DMS79 treated with DMSO at 0.1 percent for 48 hours (cell line): ENCODE results near the gene NFATC3.
A peak's percentile ranks its signal among the peaks of the same experiment; 100 is the strongest.
"Not testable (repeated sequence)": the region's sequence is repeated elsewhere in the genome, so short reads cannot be mapped to it uniquely, and the experiment has no call there.

ENCODE experiments used
- DNase-seq: peaks from one replicate; lab custom pipeline; 2025; lab: John Stamatoyannopoulos, UW

NFATC3 gene

GRCh38 chr16:68118954-68119353 is 33.8 kb downstream of the NFATC3 start:
- not testable (repeated sequence) for DNase-seq

- DNase-seq, result not testable (repeated sequence)
Observed at GRCh38 chr16:68120496-68120895, 35.3 kb downstream of the NFATC3 start.

GRCh38 chr16:68126395-68126794 is 41.2 kb downstream of the NFATC3 start:
- no peak for DNase-seq

GRCh38 chr16:68128577-68129305 is 43.6 kb downstream of the NFATC3 start:
- peak; percentile 52 for DNase-seq

GRCh38 chr16:68130520-68130919 is 45.4 kb downstream of the NFATC3 start:
- DNase-seq, result no peak

- DNase-seq, result no peak
Observed at GRCh38 chr16:68131813-68132706, 46.9 kb downstream of the NFATC3 start.

- DNase-seq, result not testable (repeated sequence)
Observed at GRCh38 chr16:68133000-68133399, 47.8 kb downstream of the NFATC3 start.

GRCh38 chr16:68134644-68135043 is 49.5 kb downstream of the NFATC3 start:
- no peak for DNase-seq

GRCh38 chr16:68136515-68136914 is 51.3 kb downstream of the NFATC3 start:
- no peak for DNase-seq

- DNase-seq, result no peak
Observed at GRCh38 chr16:68144008-68144407, 58.8 kb downstream of the NFATC3 start.

- DNase-seq, result no peak
Observed at GRCh38 chr16:68146585-68146984, 61.4 kb downstream of the NFATC3 start.

- DNase-seq, result no peak
Observed at GRCh38 chr16:68147444-68147843, 62.3 kb downstream of the NFATC3 start.

GRCh38 chr16:68149596-68149995 is 64.4 kb downstream of the NFATC3 start:
- no peak for DNase-seq

GRCh38 chr16:68155425-68155824 is 70.3 kb downstream of the NFATC3 start:
- peak; percentile 50 for DNase-seq

- no peak for DNase-seq
Observed at GRCh38 chr16:68162413-68162812, 77.2 kb downstream of the NFATC3 start.

GRCh38 chr16:68163275-68163674 is 78.1 kb downstream of the NFATC3 start:
- DNase-seq, result not testable (repeated sequence)

GRCh38 chr16:68166264-68166663 is 81.1 kb downstream of the NFATC3 start:
- no peak for DNase-seq

GRCh38 chr16:68179196-68179795 is 94.1 kb downstream of the NFATC3 start:
- DNase-seq, result peak; percentile 3

GRCh38 chr16:68179855-68180254 is 94.7 kb downstream of the NFATC3 start:
- DNase-seq, result no peak

GRCh38 chr16:68183046-68183445 is 97.9 kb downstream of the NFATC3 start:
- no peak for DNase-seq

- no peak for DNase-seq
Observed at GRCh38 chr16:68186877-68187276, 101.7 kb downstream of the NFATC3 start.

GRCh38 chr16:68187505-68187904 is 102.3 kb downstream of the NFATC3 start:
- no peak for DNase-seq

GRCh38 chr16:68188170-68188569 is 103.0 kb downstream of the NFATC3 start:
- DNase-seq, result no peak
